MCF 10A (cell line): ENCODE data around the gene MARF1. TPM values are rescaled to one million over a fixed set of nuclear protein-coding genes. Genes with fewer than 3 reads are reported as not detected.
A peak's percentile ranks its signal among the peaks of the same experiment; 100 is the strongest.
"Not testable (repeated sequence)": the region's sequence is repeated elsewhere in the genome, so short reads cannot be mapped to it uniquely, and the experiment has no call there.

Experiments
- BruUV-seq: library from RNA; stranded (reverse); fragments of 400-500 nt; replicated peaks from 2 replicates; lab custom pipeline; 2021; lab: Mats Ljungman, UMichigan
- CTCF ChIA-PET: fragments of 300-600 bp; sonication (Branson Sonifier 250); formaldehyde crosslinking; extraction: SDS; loops from one replicate; lab custom pipeline; 2021; ENCODE audit warnings: antibody characterized with exemption, inconsistent platforms; lab: Yijun Ruan, JAX
- POLR2A ChIA-PET: fragments of 300-600, 350-650 bp; sonication (Branson Sonifier 250); formaldehyde crosslinking; extraction: SDS; loops from one replicate; lab custom pipeline; 2020; ENCODE audit warnings: antibody characterized with exemption, inconsistent platforms; lab: Yijun Ruan, JAX
- DNase-seq: peaks from one replicate; pipeline ENCODE4 v3.0.0-alpha.2; 2018; ENCODE audit not compliant: unreplicated experiment
- H3K27ac Mint-ChIP-seq: one replicate; pipeline ENCODE4 v1.8.0; 2022; ENCODE audit warnings: mild to moderate bottlenecking, low read depth, mixed read lengths; ENCODE audit not compliant: unreplicated experiment
- H3K27me3 Mint-ChIP-seq: one replicate; pipeline ENCODE4 v1.8.0; 2022; ENCODE audit warnings: mixed read lengths; ENCODE audit not compliant: insufficient read depth, unreplicated experiment
- H3K36me3 Mint-ChIP-seq: one replicate; pipeline ENCODE4 v1.8.0; 2022; ENCODE audit warnings: mild to moderate bottlenecking, moderate library complexity, mixed read lengths; ENCODE audit not compliant: insufficient read depth, unreplicated experiment
- H3K4me1 Mint-ChIP-seq: one replicate; pipeline ENCODE4 v1.8.0; 2022; ENCODE audit warnings: mixed read lengths; ENCODE audit not compliant: insufficient read depth, unreplicated experiment
- H3K4me3 Mint-ChIP-seq: one replicate; pipeline ENCODE4 v1.8.0; 2022; ENCODE audit warnings: mild to moderate bottlenecking, moderate library complexity, mixed read lengths; ENCODE audit not compliant: unreplicated experiment
- H3K9me3 Mint-ChIP-seq: one replicate; pipeline ENCODE4 v1.8.0; 2022; ENCODE audit warnings: mixed read lengths; ENCODE audit not compliant: unreplicated experiment
- intact Hi-C: fragments of 100-400 bp; cut with micrococcal nuclease; formaldehyde crosslinking; loops from 2 replicates; pipeline ENCODE4 v1.14.1; 2022
- total RNA-seq: library from RNA; stranded (reverse); gene quantifications from 2 replicates; pipeline ENCODE4 v1.2.3, GENCODE V29; 2022
- TF ChIP-seq, protein P1 (sequence below): fragments of 200-600 bp; IDR thresholded peaks from one replicate; pipeline ENCODE4 v1.8.0; 2022; ENCODE audit warnings: antibody characterized with exemption, mild to moderate bottlenecking; ENCODE audit not compliant: unreplicated experiment

MARF1 gene
- total RNA-seq, 1 experiment from 2014 or later: 48.1 TPM

DNA sequence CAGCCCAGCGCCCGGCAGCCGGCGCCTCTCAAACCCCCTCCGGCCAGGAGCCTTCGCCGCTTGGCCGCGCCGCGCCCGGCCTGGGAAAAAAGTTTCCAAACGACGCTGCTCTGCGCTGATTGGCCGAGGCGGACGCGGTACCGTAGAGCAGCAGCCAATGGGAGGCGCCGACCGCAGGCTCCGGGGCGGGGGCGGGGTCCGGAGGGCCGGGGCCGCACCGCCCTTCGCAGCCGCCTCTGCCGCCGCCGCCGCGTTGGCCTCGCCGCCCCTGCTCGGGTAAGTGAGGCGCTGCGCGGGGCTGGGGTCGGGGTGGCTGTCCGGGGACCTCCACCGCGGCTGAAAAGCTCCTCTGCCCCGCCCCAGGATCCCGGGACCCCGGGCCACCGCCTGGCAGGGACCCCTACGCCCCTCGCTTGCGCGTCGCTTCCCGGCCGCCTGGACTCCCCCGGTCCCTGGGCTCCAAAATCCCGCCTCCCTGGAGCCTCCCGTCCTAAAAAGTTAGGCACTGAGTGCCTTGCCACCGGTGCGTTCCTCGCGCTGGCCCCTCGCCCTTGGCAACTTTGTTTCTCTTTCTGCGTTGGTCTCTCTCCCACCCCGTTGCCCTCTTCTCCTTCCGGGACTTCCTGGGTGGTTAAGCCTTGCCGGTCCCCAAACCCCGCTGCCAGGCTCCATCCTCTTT lies 7.2 kb upstream of the MARF1 start, which contains the start of gene NDE1:
TSS of gene NDE1 (plus strand) at position 227 of the 679 bp plus-strand sequence. CDS start 14,534 bp downstream, outside the sequence.
- Mint-ChIP-seq H3K4me1 (peaks cover 8% of the 10 kb centered on the region), H3K27me3 (no peaks in the 10 kb centered on the region), H3K4me3 (peak within 1 kb of the TSS; percentile 100), H3K27ac (peak within 1 kb of the TSS; percentile 96), H3K36me3 (peaks cover 9% of the 10 kb centered on the region), H3K9me3 (no peaks in the 10 kb centered on the region)
- BruUV-seq: no TSS peak
- peak; percentile 90 for DNase-seq
- TF ChIP-seq, protein P1, sequence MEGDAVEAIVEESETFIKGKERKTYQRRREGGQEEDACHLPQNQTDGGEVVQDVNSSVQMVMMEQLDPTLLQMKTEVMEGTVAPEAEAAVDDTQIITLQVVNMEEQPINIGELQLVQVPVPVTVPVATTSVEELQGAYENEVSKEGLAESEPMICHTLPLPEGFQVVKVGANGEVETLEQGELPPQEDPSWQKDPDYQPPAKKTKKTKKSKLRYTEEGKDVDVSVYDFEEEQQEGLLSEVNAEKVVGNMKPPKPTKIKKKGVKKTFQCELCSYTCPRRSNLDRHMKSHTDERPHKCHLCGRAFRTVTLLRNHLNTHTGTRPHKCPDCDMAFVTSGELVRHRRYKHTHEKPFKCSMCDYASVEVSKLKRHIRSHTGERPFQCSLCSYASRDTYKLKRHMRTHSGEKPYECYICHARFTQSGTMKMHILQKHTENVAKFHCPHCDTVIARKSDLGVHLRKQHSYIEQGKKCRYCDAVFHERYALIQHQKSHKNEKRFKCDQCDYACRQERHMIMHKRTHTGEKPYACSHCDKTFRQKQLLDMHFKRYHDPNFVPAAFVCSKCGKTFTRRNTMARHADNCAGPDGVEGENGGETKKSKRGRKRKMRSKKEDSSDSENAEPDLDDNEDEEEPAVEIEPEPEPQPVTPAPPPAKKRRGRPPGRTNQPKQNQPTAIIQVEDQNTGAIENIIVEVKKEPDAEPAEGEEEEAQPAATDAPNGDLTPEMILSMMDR: no peak
- POLR2A ChIA-PET: interaction anchor here (0.7 to 6.3 kb wide), 7 partner anchors 7 to 32 kb away, joined by 4 to 139 read pairs (median 6); partner anchors contain the start of gene MARF1
- intact Hi-C loops: loop anchor here (2.0 kb wide), 1 partner anchor 55 kb away; no protein-coding TSS in a partner anchor
- CTCF ChIA-PET: interaction anchor here (3.4 kb wide), 1 partner anchor 8 kb away, joined by 14 read pairs; the partner anchor contains the start of gene MARF1

DNA sequence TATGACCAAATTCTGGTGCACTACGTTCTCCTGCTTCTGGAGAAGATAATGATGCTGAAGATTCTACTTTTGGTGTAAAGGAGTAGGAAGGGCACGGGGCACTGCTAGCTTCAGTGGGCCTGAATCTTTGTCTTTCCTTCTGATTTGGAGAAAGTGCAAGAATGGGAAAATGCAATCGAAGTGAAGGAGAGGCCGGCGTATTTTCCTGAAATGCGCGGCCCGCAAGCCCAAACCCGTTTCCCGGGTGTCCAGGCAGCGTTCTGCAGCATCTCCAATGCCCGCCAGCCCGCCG lies 6.7 kb upstream of the MARF1 start:
- Mint-ChIP-seq H3K27me3 (no peaks in the 10 kb centered on the region), H3K36me3 (peaks cover 9% of the 10 kb centered on the region), H3K27ac (no peak overlapping the region), H3K9me3 (no peaks in the 10 kb centered on the region), H3K4me1 (peaks cover 8% of the 10 kb centered on the region), H3K4me3 (peak overlapping the region; percentile 100)
- no TSS peak for BruUV-seq
- DNase-seq: no peak
- CTCF ChIA-PET: no interaction called here
- intact Hi-C loops: loop anchor here (2.0 kb wide), 1 partner anchor 55 kb away; no protein-coding TSS in a partner anchor
- TF ChIP-seq, protein P1: no peak
- POLR2A ChIA-PET: interaction anchor here (0.7 to 6.3 kb wide), 4 partner anchors 6 to 32 kb away, joined by 4 to 139 read pairs (median 60); partner anchors contain the start of gene MARF1

DNA sequence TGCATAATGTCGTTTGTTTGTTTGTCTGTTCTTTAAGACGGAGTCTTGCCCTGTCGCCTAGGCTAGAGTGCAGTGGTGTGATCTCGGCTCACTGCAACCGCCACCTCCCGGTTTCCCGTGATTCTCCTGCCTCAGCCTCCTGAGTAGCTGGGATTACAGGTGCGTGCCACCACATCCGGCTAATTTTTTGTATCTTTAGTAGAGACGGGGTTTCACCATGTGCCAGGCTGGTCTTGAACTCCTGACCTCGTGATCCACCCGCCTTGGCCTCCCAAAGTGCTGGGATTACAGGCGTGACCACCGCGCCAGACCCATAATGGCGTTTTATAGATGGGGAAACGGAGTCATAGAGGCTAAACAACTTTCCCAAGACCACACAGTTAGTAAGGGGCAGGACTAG lies 6.4 kb upstream of the MARF1 start:
- H3K4me3 Mint-ChIP-seq: peak overlapping the region; percentile 100
- H3K27ac Mint-ChIP-seq, CTCF ChIA-PET, H3K27me3 Mint-ChIP-seq, H3K9me3 Mint-ChIP-seq, H3K36me3 Mint-ChIP-seq, BruUV-seq, intact Hi-C loops, DNase-seq, H3K4me1 Mint-ChIP-seq: not testable (repeated sequence)
- POLR2A ChIA-PET: interaction anchor here (0.7 to 6.3 kb wide), 4 partner anchors 6 to 33 kb away, joined by 4 to 139 read pairs (median 60); partner anchors contain the start of gene MARF1

DNA sequence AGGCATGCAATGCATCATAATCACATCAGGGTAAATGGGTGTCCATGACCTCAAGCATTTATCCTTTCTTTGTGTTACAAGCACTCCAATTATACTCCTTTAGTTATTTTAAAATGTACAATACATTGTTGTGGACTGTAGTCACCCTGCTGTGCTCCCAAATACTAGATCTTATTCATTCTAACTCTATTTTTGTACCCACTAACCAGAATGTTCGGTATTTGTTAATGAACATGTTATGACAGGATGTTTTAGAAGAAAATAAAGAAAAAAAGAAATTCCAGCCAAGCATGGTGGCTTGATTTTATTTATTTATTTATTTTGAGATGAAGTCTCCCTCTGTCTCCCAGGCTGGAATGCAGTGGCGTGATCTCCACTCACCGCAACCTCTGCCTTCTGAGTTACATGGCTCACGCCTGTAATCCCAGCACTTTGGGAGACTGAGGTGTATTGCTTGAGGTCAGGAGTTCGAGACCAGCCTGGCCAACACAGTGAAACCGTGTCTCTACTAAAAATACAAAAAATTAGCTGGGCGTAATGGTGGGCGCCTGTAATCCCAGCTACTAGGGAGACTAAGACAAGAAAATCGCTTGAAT lies 5.3 kb upstream of the MARF1 start:
- TF ChIP-seq, protein P1: no peak
- Mint-ChIP-seq H3K9me3 (no peaks in the 10 kb centered on the region), H3K27ac (no peak overlapping the region), H3K4me1 (peaks cover 11% of the 10 kb centered on the region), H3K27me3 (no peaks in the 10 kb centered on the region), H3K36me3 (peaks cover 5% of the 10 kb centered on the region), H3K4me3 (no peak overlapping the region)
- no TSS peak for BruUV-seq
- intact Hi-C loops: no loop called here
- CTCF ChIA-PET: no interaction called here
- no peak for DNase-seq
- POLR2A ChIA-PET: interaction anchor here (8.0 kb wide), 1 partner anchor 24 kb away, joined by 173 read pairs; no protein-coding TSS in a partner anchor
